ENCODE measurements around the gene DMAP1. TPM values are rescaled to one million over a fixed set of nuclear protein-coding genes. Genes with fewer than 3 reads are reported as not detected.

The DMAP1 gene

Small RNA genes lying within 50 kb of the gene (small RNA-seq; reads per million reads assigned to genes)
- gene AL035417.1 = not detected
